ENCODE results near the gene CEP104.

CEP104 gene

GRCh38 chr1:3869751-3870301 lies 12.8 kb upstream of the CEP104 start:
- no peak for DNase-seq (ENCODE audit: extremely low read depth in 1 of 2, low read depth in 1 of 2)

DNA sequence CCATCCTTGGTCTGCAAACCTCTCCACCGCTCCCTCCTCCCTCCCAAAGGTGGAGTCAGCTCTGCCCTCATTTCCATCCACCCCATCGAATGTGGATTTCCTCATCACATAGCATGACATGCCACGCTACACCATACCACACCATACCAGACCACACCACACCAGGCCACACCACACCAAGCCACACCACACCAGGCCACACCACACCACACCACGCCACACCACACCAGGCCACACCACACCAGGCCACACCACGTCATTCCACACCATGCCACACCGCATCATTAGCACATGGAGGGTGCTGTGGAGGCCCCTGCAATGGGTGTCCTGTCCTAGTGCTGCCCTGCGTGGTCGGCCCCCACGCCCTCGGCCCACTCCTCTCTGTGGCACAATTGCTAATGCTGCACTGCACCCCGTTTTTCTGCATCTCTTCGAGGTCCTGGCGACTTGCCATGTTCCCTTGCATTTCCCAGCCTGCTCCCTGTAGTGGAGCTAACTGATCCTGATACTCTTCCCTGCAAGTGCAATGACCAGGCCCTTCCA lies 11.5 kb upstream of the CEP104 start:
- DNase-seq (ENCODE audit: extremely low read depth in 1 of 2, low read depth in 1 of 2), result no peak

GRCh38 chr1:3865606-3866160 lies 8.7 kb upstream of the CEP104 start:
- DNase-seq (ENCODE audit: extremely low read depth in 1 of 2, low read depth in 1 of 2), result no peak

GRCh38 chr1:3864884-3865283 lies 7.9 kb upstream of the CEP104 start:
- DNase-seq (ENCODE audit: extremely low read depth in 1 of 2, low read depth in 1 of 2), result no peak

GRCh38 chr1:3863231-3863935 lies 6.4 kb upstream of the CEP104 start:
- no peak for DNase-seq (ENCODE audit: extremely low read depth in 1 of 2, low read depth in 1 of 2)

- no peak for DNase-seq (ENCODE audit: extremely low read depth in 1 of 2, low read depth in 1 of 2)
Observed at GRCh38 chr1:3858231-3858981, 1.4 kb upstream of the CEP104 start.

GRCh38 chr1:3857791-3858129 lies 749 bp upstream of the CEP104 start:
- DNase-seq (ENCODE audit: extremely low read depth in 1 of 2, low read depth in 1 of 2), result no peak

- no peak for DNase-seq (ENCODE audit: extremely low read depth in 1 of 2, low read depth in 1 of 2)
Observed at GRCh38 chr1:3852711-3853485, 4.1 kb downstream of the CEP104 start.

GRCh38 chr1:3852091-3852490 lies 4.9 kb downstream of the CEP104 start:
- no peak for DNase-seq (ENCODE audit: extremely low read depth in 1 of 2, low read depth in 1 of 2)

DNA sequence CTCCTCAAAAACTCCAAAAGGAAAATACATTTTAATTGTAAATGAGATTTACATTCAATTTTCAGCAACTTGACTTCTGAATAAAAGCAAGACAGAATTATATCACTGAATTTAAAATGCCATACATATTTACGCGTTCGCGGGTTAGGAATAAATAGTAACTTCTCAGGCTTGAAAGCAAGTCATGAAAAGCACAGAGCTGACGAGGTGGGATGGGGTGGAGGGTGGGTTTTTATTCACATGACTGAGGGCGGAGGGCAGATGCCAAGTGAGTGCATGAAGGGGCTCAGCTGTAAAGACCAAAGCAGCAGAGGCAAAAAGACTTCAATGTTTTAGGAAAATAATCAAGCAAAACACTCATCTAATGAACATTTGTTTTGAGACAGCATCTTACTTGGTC lies 5.7 kb downstream of the CEP104 start:
- no peak for DNase-seq (ENCODE audit: extremely low read depth in 1 of 2, low read depth in 1 of 2)

DNA sequence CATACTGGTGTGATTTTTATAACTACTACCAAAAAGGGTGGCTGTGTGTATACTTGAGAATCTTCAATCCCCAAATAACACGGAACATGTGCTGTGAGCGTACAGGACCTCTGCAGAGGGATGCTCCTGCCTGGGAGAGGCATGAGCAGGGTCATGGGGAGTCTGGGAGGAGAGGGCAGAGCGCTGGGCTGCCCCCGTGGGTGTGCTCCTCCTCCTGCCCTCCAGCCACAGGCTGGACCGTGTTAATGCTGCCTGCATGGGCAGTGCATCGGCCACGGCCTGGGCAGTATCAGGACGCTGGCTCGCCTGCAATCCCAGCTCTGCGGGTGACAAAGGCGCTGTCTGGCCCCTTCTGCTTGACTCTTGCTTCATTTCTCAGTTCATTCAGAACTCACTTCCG lies 6.2 kb downstream of the CEP104 start:
- DNase-seq (ENCODE audit: extremely low read depth in 1 of 2, low read depth in 1 of 2), result no peak

GRCh38 chr1:3847081-3847480 lies 9.9 kb downstream of the CEP104 start:
- DNase-seq (ENCODE audit: extremely low read depth in 1 of 2, low read depth in 1 of 2), result no peak

DNA sequence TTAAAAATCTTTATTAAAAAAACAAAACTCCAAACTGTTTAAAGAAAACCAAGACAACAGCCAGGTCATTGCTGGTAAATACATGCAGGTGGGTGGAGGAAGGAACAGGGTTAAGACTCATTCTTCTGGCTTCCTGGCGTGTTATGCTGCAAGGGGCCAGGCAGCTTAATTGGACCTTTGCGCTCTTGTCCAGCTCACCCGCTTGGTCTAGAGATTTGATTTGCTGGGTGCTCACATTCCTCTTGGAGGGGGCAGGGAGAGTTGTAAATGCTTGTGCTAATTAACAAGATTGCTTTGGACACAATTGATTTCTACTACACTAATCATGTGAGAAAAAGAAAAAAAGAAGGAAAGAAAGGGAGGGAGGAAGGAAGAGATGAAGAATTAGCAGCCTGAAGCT lies 10.5 kb downstream of the CEP104 start:
- no peak for DNase-seq (ENCODE audit: extremely low read depth in 1 of 2, low read depth in 1 of 2)

DNA sequence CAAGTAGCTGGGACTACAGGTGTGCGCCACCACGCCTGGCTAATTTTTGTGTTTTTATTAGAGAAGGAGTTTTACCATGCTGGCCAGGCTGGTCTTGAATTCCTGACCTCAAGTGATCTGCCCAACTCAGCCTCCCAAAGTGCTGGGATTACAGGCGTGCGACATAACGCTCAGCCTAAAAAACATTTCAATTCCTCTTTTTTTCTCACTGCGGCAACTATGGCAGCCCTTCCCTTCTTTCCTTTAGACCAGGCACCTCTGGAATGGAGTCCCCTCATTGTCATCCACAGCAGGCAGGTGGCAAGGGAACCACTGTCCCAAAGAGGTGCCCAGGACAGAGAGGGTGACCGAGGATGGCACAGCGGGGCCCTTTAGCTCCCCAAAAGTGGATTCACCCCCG lies 14.1 kb downstream of the CEP104 start:
- DNase-seq (ENCODE audit: extremely low read depth in 1 of 2, low read depth in 1 of 2), result no peak

GRCh38 chr1:3841491-3841890 lies 15.5 kb downstream of the CEP104 start:
- no peak for DNase-seq (ENCODE audit: extremely low read depth in 1 of 2, low read depth in 1 of 2)

DNA sequence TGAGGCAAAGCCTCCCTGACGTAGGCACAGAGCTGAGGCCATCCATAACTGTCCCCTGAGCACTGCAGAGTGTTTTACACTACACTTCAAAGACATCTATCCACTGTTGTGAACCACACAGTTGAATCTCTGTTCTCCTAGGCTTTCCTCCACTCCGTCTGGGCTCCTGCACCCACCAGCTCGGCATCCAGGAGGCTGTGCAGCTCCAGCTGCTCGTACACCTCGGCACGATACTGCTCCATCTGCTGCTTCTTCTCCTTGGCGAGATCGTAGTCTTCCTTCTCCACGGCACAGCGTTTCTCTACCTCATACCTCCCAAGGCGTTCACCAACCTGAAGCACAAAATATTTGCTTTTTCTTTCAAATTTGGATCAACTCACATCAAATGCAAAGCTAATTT lies 18.2 kb downstream of the CEP104 start:
- DNase-seq (ENCODE audit: extremely low read depth in 1 of 2, low read depth in 1 of 2), result no peak

- DNase-seq (ENCODE audit: extremely low read depth in 1 of 2, low read depth in 1 of 2), result no peak
Observed at GRCh38 chr1:3837685-3838084, 19.3 kb downstream of the CEP104 start.

- DNase-seq (ENCODE audit: extremely low read depth in 1 of 2, low read depth in 1 of 2), result no peak
Observed at GRCh38 chr1:3837200-3837599, 19.8 kb downstream of the CEP104 start.

DNA sequence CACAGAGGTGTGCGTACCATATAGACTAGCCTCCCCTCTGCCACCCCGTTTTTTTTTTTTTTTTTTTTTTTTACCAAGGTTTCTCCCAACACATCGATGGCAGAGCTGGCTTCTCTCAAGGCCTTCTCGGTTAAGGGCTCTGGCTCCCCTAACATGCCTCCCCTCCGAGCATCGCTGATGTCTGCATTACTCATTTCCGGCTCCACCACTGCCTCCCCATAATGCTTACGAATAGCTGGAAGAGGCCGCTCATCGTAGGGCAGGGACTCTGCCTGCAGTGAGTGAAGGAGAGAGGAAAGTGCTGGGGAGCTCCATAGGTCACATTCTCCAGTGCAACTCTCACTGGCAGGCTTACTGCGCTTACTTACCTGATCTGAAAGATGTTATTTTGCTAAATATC lies 20.6 kb downstream of the CEP104 start:
- no peak for DNase-seq (ENCODE audit: extremely low read depth in 1 of 2, low read depth in 1 of 2)

- DNase-seq (ENCODE audit: extremely low read depth in 1 of 2, low read depth in 1 of 2), result no peak
Observed at GRCh38 chr1:3834701-3835100, 22.3 kb downstream of the CEP104 start.

DNA sequence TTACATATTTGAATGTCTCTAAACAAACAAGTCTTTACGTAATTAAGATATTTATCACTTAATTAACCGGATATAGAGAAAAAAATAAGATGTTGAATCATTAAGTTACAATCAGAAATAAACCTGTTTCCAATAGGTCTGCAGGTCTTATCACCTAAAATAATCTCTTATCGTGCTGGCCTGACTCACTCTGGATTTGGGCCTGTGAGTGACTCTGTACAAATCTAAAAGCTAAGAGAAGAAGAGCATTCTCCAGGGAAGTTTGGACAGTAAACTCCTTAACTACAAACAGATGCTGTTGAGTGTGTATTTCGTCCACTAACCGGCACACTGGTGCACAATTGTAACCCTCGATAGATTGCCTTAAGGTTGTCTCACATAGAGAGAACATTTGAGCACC lies 25.3 kb downstream of the CEP104 start:
- DNase-seq (ENCODE audit: extremely low read depth in 1 of 2, low read depth in 1 of 2), result no peak
